ENCODE measurements around the gene TAF1C. TPM values are rescaled to one million over a fixed set of nuclear protein-coding genes. Genes with fewer than 3 reads are reported as not detected.

The TAF1C gene
- total and polyA plus RNA-seq, 2 donors from 2014 or later: 24.7 to 64.7 TPM

DNA sequence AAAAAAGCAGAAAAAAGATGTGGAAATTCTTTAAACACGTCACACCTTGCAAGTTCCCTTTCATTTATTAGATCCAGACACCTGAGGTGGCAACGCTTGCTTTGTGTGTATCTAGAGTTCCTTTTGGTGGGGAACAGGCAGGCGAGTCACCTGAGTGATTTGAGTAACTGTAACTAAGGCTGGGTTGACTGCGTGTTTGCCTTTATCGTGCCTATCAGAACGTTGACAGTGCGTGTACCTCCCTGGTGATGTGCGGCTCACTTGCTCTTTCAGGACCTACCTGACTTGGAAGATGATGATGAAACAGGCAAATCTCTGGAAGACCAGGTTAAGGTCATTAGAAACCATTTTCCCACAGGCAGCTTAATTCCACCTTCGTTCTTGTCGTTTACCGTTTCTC lies 12.5 kb downstream of the TAF1C start:
- Histone ChIP-seq H3K36me3 (ENCODE audit: control insufficient read depth in 2 of 3, insufficient read depth in 3 of 3, low read length in 3 of 3) (peaks cover 0 to 8% (median 2%) of the 10 kb centered on the region in 3 donors), H3K27ac (ENCODE audit: low read depth in 2 of 2, low read length in 2 of 2) (no peak overlapping the region), H3K27me3 (ENCODE audit: control insufficient read depth, insufficient read depth, low read length) (no peaks in the 10 kb centered on the region), H3K9me3 (ENCODE audit: control insufficient read depth in 2 of 3, insufficient read depth in 1 of 3, low read length in 3 of 3) (no peaks in the 10 kb centered on the region), H3K4me1 (ENCODE audit: control insufficient read depth in 2 of 3, insufficient read depth in 2 of 3, low read depth in 1 of 3, low read length in 3 of 3) (peaks cover 2 to 25% (median 19%) of the 10 kb centered on the region in 3 donors), H3K9ac (ENCODE audit: low read length in 3 of 3) (no peak overlapping the region), H3K4me3 (ENCODE audit: low read length in 3 of 3) (no peak overlapping the region)
- intact Hi-C loops (cut with DNase I): no loop called here
- no peak for FAIRE-seq
- TF ChIP-seq, protein P1, sequence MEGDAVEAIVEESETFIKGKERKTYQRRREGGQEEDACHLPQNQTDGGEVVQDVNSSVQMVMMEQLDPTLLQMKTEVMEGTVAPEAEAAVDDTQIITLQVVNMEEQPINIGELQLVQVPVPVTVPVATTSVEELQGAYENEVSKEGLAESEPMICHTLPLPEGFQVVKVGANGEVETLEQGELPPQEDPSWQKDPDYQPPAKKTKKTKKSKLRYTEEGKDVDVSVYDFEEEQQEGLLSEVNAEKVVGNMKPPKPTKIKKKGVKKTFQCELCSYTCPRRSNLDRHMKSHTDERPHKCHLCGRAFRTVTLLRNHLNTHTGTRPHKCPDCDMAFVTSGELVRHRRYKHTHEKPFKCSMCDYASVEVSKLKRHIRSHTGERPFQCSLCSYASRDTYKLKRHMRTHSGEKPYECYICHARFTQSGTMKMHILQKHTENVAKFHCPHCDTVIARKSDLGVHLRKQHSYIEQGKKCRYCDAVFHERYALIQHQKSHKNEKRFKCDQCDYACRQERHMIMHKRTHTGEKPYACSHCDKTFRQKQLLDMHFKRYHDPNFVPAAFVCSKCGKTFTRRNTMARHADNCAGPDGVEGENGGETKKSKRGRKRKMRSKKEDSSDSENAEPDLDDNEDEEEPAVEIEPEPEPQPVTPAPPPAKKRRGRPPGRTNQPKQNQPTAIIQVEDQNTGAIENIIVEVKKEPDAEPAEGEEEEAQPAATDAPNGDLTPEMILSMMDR (IDR thresholded peaks at IDR 0.05; ENCODE audit: borderline replicate concordance, extremely low read depth, insufficient read depth): no peak
- DNase-seq: no peak

DNA sequence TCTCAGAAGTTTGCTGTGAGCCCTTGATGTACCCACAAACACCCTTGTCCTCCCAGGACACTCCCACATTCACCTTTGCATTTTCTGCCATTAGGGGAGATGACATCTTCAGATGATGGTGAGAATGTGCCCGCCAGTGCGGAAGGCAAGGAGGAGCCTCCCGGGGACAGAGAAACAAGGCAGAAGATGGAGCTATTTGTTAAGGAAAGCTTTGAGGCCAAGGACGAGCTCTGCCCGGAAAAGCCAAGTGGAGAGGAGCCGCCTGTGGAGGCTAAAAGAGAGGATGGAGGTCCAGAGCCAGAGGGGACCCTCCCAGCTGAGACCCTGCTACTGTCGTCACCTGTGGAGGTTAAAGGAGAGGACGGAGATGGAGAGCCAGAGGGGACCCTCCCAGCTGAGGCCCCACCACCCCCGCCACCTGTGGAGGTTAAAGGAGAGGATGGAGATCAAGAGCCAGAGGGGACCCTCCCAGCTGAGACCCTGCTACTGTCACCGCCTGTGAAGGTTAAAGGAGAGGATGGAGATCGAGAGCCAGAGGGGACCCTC lies 17.0 kb downstream of the TAF1C start:
- Histone ChIP-seq H3K4me1 (ENCODE audit: control insufficient read depth in 2 of 3, insufficient read depth in 2 of 3, low read depth in 1 of 3, low read length in 3 of 3) (no peaks in the 10 kb centered on the region), H3K36me3 (ENCODE audit: control insufficient read depth in 2 of 3, insufficient read depth in 3 of 3, low read length in 3 of 3) (no peaks in the 10 kb centered on the region), H3K9me3 (ENCODE audit: control insufficient read depth in 2 of 3, insufficient read depth in 1 of 3, low read length in 3 of 3) (no peaks in the 10 kb centered on the region), H3K27ac (ENCODE audit: low read depth in 2 of 2, low read length in 2 of 2) (no peak overlapping the region), H3K4me3 (ENCODE audit: low read length in 3 of 3) (no peak overlapping the region), H3K9ac (ENCODE audit: low read length in 3 of 3) (no peak overlapping the region), H3K27me3 (ENCODE audit: control insufficient read depth, insufficient read depth, low read length) (no peaks in the 10 kb centered on the region)
- FAIRE-seq (no peak), DNase-seq (no peak)
- intact Hi-C loops (cut with DNase I): no loop called here
- TF ChIP-seq, protein P1 (IDR thresholded peaks at IDR 0.05; ENCODE audit: borderline replicate concordance, extremely low read depth, insufficient read depth): no peak

DNA sequence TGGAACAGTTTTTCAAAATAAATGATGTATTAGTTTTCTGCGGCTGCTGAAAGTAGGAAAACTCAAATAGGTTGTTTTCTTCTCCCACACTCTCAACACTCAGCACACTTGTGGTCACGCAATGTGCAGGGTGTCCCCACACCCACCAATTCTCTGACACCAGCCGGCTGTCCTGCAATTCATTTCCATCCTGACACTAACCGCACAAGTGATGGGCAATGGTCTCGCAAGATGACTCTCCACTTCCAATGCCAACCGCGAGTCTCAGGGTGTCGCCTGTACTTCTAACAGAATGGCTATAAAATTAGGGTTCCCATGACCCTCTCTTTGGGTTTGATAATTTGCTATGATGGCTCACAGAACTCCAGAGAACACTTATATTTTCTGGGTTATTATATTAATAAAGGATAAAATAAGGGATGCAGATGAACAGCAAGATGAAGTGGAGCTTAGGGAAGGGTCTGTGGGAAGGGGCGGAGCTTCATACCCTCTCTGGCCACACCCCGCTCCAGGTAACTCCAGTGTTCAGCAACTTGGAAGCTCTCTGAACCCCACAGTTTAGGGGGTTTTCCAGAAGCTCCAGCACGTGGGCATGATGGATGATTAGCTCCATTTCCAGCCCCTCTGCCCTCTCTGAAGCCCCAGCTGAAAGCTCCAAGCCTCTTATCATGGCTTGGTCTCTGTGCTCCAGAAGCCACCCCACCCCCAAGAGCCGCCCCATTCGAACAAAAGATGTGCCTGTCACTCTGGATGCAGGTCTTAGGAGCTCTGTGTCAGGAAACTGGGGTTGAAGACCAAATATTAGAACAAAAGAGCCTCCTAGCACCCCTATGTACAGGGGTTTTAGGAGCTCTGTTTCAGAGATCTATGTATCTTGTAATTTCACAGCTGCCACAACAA lies 19.8 kb downstream of the TAF1C start:
- TF ChIP-seq, protein P1 (IDR thresholded peaks at IDR 0.05; ENCODE audit: borderline replicate concordance, extremely low read depth, insufficient read depth): no peak
- FAIRE-seq: no peak
- Histone ChIP-seq H3K36me3 (ENCODE audit: control insufficient read depth in 2 of 3, insufficient read depth in 3 of 3, low read length in 3 of 3) (no peaks in the 10 kb centered on the region), H3K9ac (ENCODE audit: low read length in 3 of 3) (no peak overlapping the region), H3K9me3 (ENCODE audit: control insufficient read depth in 2 of 3, insufficient read depth in 1 of 3, low read length in 3 of 3) (no peaks in the 10 kb centered on the region), H3K27ac (ENCODE audit: low read depth in 2 of 2, low read length in 2 of 2) (no peak overlapping the region), H3K4me3 (ENCODE audit: low read length in 3 of 3) (no peak overlapping the region), H3K4me1 (ENCODE audit: control insufficient read depth in 2 of 3, insufficient read depth in 2 of 3, low read depth in 1 of 3, low read length in 3 of 3) (no peaks in the 10 kb centered on the region), H3K27me3 (ENCODE audit: control insufficient read depth, insufficient read depth, low read length) (no peaks in the 10 kb centered on the region)
- no peak for DNase-seq
- intact Hi-C loops (cut with DNase I): no loop called here
